HepG2 (cell line): Measurements from ENCODE around the gene NFATC3. TPM values are rescaled to one million over a fixed set of nuclear protein-coding genes. Genes with fewer than 3 reads are reported as not detected.

ENCODE experiments used
- ARID5B ChIP-seq: IDR thresholded peaks from 2 replicates; pipeline ENCODE4 v1.4.0; 2020; ENCODE audit warnings: mild to moderate bottlenecking, missing genetic modification reagents
- GATAD1 ChIP-seq: IDR thresholded peaks from 2 replicates; pipeline ENCODE4 v1.6.1; 2016; ENCODE audit warnings: missing genetic modification reagents, missing compliant biosample characterization
- HDAC1 ChIP-seq: sonication (generic); formaldehyde crosslinking; IDR thresholded peaks from 2 replicates; pipeline ENCODE4 v1.5.1; 2020; ENCODE audit warnings: mild to moderate bottlenecking, missing genetic modification reagents
- HNRNPUL1 ChIP-seq: fragments of 200-400 bp; formaldehyde crosslinking; IDR thresholded peaks from 2 replicates; pipeline ENCODE4 v1.6.1; 2017; ENCODE audit warnings: low read depth, mild to moderate bottlenecking, low read length, moderate library complexity
- IKZF4 ChIP-seq: sonication (generic); formaldehyde crosslinking; IDR thresholded peaks from 2 replicates; pipeline ENCODE4 v1.5.1; 2020; ENCODE audit warnings: borderline replicate concordance, mild to moderate bottlenecking, low read depth, missing genetic modification reagents; ENCODE audit errors: not compliant biosample characterization
- MYPOP ChIP-seq: sonication (generic); formaldehyde crosslinking; IDR thresholded peaks from 2 replicates; pipeline ENCODE4 v1.8.1; 2023; ENCODE audit warnings: mild to moderate bottlenecking, moderate library complexity, missing genetic modification reagents
- NFE2 ChIP-seq: sonication (generic); formaldehyde crosslinking; IDR thresholded peaks from 2 replicates; pipeline ENCODE4 v1.4.0; 2020; ENCODE audit warnings: missing genetic modification reagents
- SIN3A ChIP-seq: IDR thresholded peaks from 2 replicates; pipeline ENCODE4 v1.6.1; 2011; ENCODE audit warnings: low read depth, mild to moderate bottlenecking, control low read depth, low read length, borderline replicate concordance
- SOX13 ChIP-seq, 3 experiments: fragments of 450-650 bp in 1 of 3; sonication (generic) in 1 of 3; formaldehyde crosslinking in 1 of 3; IDR thresholded peaks in 2 of 3; conservative IDR thresholded peaks in 1 of 3; 2 replicates each; pipeline versions ENCODE4 v1.5.0 to v1.6.1; 2016 to 2020; ENCODE audit warnings: antibody characterized with exemption in 1 of 3, mild to moderate bottlenecking in 1 of 3, missing compliant biosample characterization in 1 of 3, missing genetic modification reagents in 1 of 3, moderate library complexity in 1 of 3
- SRY ChIP-seq: sonication (generic); formaldehyde crosslinking; IDR thresholded peaks from 2 replicates; pipeline ENCODE4 v1.8.0; 2022; ENCODE audit warnings: mild to moderate bottlenecking, missing genetic modification reagents
- TAF1 ChIP-seq: sonication (generic); formaldehyde crosslinking; IDR thresholded peaks from 2 replicates; pipeline ENCODE4 v1.4.0; 2020; ENCODE audit warnings: missing genetic modification reagents
- WIZ ChIP-seq: sonication (generic); formaldehyde crosslinking; IDR thresholded peaks from 2 replicates; pipeline ENCODE4 v1.5.1; 2020; ENCODE audit warnings: mild to moderate bottlenecking, missing genetic modification reagents
- YY1 ChIP-seq: IDR thresholded peaks from 2 replicates; pipeline ENCODE4 v1.6.1; 2011; ENCODE audit warnings: low read length, low read depth, moderate library complexity, mild to moderate bottlenecking; ENCODE audit not compliant: insufficient read depth, insufficient replicate concordance
- ZNF501 ChIP-seq: sonication (generic); formaldehyde crosslinking; IDR thresholded peaks from 2 replicates; pipeline ENCODE4 v1.5.1; 2020; ENCODE audit warnings: mild to moderate bottlenecking, moderate library complexity, missing genetic modification reagents
- ZNF598 ChIP-seq: sonication (generic); formaldehyde crosslinking; IDR thresholded peaks from 2 replicates; pipeline ENCODE4 v1.5.1; 2020; ENCODE audit warnings: mild to moderate bottlenecking, missing genetic modification reagents, borderline replicate concordance
- ZNF740 ChIP-seq: sonication (generic); formaldehyde crosslinking; IDR thresholded peaks from 2 replicates; pipeline ENCODE4 v1.4.0; 2020; ENCODE audit warnings: missing genetic modification reagents
- ZNF747 ChIP-seq: sonication (generic); formaldehyde crosslinking; IDR thresholded peaks from 2 replicates; pipeline ENCODE4 v1.8.1; 2023; ENCODE audit warnings: missing genetic modification reagents, mild to moderate bottlenecking, borderline replicate concordance
- ZNF816 ChIP-seq: sonication (generic); formaldehyde crosslinking; IDR thresholded peaks from 2 replicates; pipeline ENCODE4 v1.8.0; 2022; ENCODE audit warnings: missing genetic modification reagents, mild to moderate bottlenecking, borderline replicate concordance
- polyA plus RNA-seq, 8 experiments: library from polyadenylated mRNA; depleted of rRNA in 3 of 8; stranded (reverse) in 7 of 8; unstranded in 1 of 8; fragments of >200 nt; fragmentation: Illumina TruSeq in 4 of 8; extraction: Trizol in 4 of 8; gene quantifications; 2 replicates each; pipeline versions ENCODE4 v1.2.1 to v1.2.3, GENCODE V29; 2011 to 2016; ENCODE audit warnings: low read depth in 4 of 8, missing spikeins in 1 of 8, mixed read lengths in 1 of 8; ENCODE audit not compliant: insufficient read depth in 1 of 8
- total RNA-seq, 5 experiments: library from RNA; depleted of rRNA; stranded (reverse); fragments of >200 nt; fragmentation: Illumina TruSeq; extraction: Trizol; gene quantifications; 2 replicates each; pipeline ENCODE4 v1.2.3, GENCODE V29; 2016; ENCODE audit warnings: low read depth in 1 of 5
- TF ChIP-seq, protein P1 (sequence below): IDR thresholded peaks from 2 replicates; pipeline ENCODE4 v1.6.1; 2016
- TF ChIP-seq, protein P2 (sequence below): sonication (generic); formaldehyde crosslinking; IDR thresholded peaks from 2 replicates; pipeline ENCODE4 v1.5.1; 2020; ENCODE audit warnings: mild to moderate bottlenecking, moderate library complexity, missing genetic modification reagents

Gene NFATC3
- total and polyA plus RNA-seq, 2 of the 13 experiments (the other 11 are each of a cell fraction or from before 2014, with no cell fraction given) = 52.6 to 62.7 TPM

GRCh38 chr16:68234188-68235107, 149.3 kb downstream of the NFATC3 start (continued):
- peak; percentile 89 for TF ChIP-seq ARID5B (CRISPR knock-in tag)
- TF ChIP-seq SOX13 (IDR thresholded peaks at IDR 0.05) = no peak
- peak in 1 of 2 experiments; percentile 64; a peak in 3 of 4 replicates for TF ChIP-seq SOX13 (CRISPR knock-in tag; conservative IDR thresholded peaks at IDR 0.05 in 1 of 2, IDR thresholded peaks at IDR 0.05 in 1 of 2)
- peak; percentile 83; the same call in 1 of the 2 replicates for TF ChIP-seq ZNF740 (CRISPR knock-in tag)
- peak; percentile 5; the same call in 1 of the 2 replicates for TF ChIP-seq SRY
- TF ChIP-seq TAF1 (CRISPR knock-in tag) = peak; percentile 17; the same call in 1 of the 2 replicates
- 0 out of 2 replicates have a peak, but pooled peaks have one; percentile 23 for TF ChIP-seq WIZ (CRISPR knock-in tag)
- peak; percentile 73 for TF ChIP-seq ZNF501 (CRISPR knock-in tag)
- peak; percentile 81; the same call in 1 of the 2 replicates for TF ChIP-seq ZNF598 (CRISPR knock-in tag)
- TF ChIP-seq SIN3A = peak; percentile 53
- TF ChIP-seq YY1 = peak; percentile 57
- peak; percentile 85 for TF ChIP-seq HDAC1
- TF ChIP-seq GATAD1 (CRISPR knock-in tag) = no peak
- TF ChIP-seq NFE2 (CRISPR knock-in tag) = no peak
- TF ChIP-seq, protein P1, sequence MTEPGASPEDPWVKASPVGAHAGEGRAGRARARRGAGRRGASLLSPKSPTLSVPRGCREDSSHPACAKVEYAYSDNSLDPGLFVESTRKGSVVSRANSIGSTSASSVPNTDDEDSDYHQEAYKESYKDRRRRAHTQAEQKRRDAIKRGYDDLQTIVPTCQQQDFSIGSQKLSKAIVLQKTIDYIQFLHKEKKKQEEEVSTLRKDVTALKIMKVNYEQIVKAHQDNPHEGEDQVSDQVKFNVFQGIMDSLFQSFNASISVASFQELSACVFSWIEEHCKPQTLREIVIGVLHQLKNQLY (CRISPR knock-in tag) = peak; percentile 41; the same call in 1 of the 2 replicates
- TF ChIP-seq ZNF747 (CRISPR knock-in tag) = no peak
- no peak for TF ChIP-seq ZNF816 (CRISPR knock-in tag)
- no peak for TF ChIP-seq HNRNPUL1
- TF ChIP-seq, protein P2, sequence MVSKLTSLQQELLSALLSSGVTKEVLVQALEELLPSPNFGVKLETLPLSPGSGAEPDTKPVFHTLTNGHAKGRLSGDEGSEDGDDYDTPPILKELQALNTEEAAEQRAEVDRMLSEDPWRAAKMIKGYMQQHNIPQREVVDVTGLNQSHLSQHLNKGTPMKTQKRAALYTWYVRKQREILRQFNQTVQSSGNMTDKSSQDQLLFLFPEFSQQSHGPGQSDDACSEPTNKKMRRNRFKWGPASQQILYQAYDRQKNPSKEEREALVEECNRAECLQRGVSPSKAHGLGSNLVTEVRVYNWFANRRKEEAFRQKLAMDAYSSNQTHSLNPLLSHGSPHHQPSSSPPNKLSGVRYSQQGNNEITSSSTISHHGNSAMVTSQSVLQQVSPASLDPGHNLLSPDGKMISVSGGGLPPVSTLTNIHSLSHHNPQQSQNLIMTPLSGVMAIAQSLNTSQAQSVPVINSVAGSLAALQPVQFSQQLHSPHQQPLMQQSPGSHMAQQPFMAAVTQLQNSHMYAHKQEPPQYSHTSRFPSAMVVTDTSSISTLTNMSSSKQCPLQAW (CRISPR knock-in tag) = peak; percentile 75
- TF ChIP-seq MYPOP = no peak; the same call in 1 of the 2 replicates
- TF ChIP-seq IKZF4 = peak; percentile 25
